ENCODE measurements around the gene APOD.

DNA sequence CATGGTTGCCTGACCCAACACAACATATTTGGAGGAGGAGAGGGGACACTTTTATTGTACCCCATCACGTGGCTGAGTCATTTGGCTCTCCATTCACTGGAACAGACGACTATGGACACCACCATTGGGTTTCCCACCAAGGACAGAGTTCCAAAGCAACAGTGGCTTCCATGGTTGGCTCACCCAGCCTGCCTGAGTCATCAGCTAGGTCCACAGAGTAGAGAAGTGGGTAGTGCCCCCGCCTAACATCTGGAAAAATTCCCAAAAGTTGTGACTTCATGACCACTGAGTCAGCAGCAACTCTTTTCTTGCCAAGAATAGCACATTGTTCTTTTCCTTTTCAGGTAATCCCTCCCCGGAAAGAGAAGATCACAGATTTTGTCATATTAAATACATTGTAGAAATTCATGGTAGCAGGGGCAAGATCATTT lies 37.6 kb downstream of the APOD start:
- TF ChIP-seq JUND (IDR thresholded peaks at IDR 0.05; ENCODE audit: low read length) (no peak), USF2 (IDR thresholded peaks at IDR 0.05; ENCODE audit: low read length) (no peak), SIRT6 (IDR thresholded peaks at IDR 0.05; ENCODE audit: low read length) (no peak), POLR2A (IDR thresholded peaks at IDR 0.05; ENCODE audit: control extremely low read depth in 1 of 2, low read depth in 2 of 2, low read length in 2 of 2) (no peak), CTCF (IDR thresholded peaks at IDR 0.05; ENCODE audit: control extremely low read depth in 1 of 3, insufficient read depth in 1 of 3, low read depth in 1 of 3, low read length in 3 of 3) (no peak), YY1 (IDR thresholded peaks at IDR 0.05; ENCODE audit: low read depth, low read length) (no peak), POLR2AphosphoS5 (IDR thresholded peaks at IDR 0.05; ENCODE audit: low read depth, low read length) (no peak), PHF8 (conservative IDR thresholded peaks at IDR 0.05; ENCODE audit: low read depth, low read length) (no peak), GABPA (IDR thresholded peaks at IDR 0.05; ENCODE audit: borderline replicate concordance, insufficient read depth, low read length) (no peak)
